ENCODE results near the gene TPPP3.

TPPP3 gene

GRCh38 chr16:67412294-67412693 lies 19.0 kb upstream of the TPPP3 start:
- TF ChIP-seq CTCF (IDR thresholded peaks at IDR 0.05; ENCODE audit: control insufficient read depth, extremely low read depth, insufficient read depth) = no peak
- no peak for DNase-seq (ENCODE audit: low read depth)
- no peak overlapping the region for H3K4me3 ChIP-seq (ENCODE audit: low read depth, low read length)

DNA sequence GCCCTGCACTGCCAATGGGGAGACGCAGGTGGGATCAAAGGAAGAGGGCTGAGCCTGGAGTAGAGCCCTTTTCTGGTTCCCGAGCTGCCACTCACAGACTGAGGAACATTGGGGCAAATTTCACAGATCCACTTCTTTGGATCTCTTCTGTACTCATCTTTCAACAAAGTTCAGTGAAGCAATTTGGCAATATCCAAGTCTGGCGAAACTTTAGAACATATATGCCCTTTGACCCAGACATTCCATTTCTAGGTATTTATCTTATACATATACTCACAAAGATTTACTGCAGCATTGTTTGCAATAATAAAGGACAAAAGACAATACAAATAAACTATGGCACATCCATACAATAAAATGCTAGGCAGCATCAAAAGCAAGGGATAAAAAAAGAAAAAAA lies 18.0 kb upstream of the TPPP3 start:
- no peak for TF ChIP-seq CTCF (IDR thresholded peaks at IDR 0.05; ENCODE audit: control insufficient read depth, extremely low read depth, insufficient read depth)
- H3K4me3 ChIP-seq (ENCODE audit: low read depth, low read length) = no peak overlapping the region
- DNase-seq (ENCODE audit: low read depth) = no peak

GRCh38 chr16:67409631-67410030 lies 16.3 kb upstream of the TPPP3 start:
- H3K4me3 ChIP-seq (ENCODE audit: low read depth, low read length) = no peak overlapping the region
- no peak for DNase-seq (ENCODE audit: low read depth)
- TF ChIP-seq CTCF (IDR thresholded peaks at IDR 0.05; ENCODE audit: control insufficient read depth, extremely low read depth, insufficient read depth) = no peak

- DNase-seq (ENCODE audit: low read depth) = no peak
- no peak for TF ChIP-seq CTCF (IDR thresholded peaks at IDR 0.05; ENCODE audit: control insufficient read depth, extremely low read depth, insufficient read depth)
- H3K4me3 ChIP-seq (ENCODE audit: low read depth, low read length) = no peak overlapping the region
Observed at GRCh38 chr16:67407788-67408452, 14.6 kb upstream of the TPPP3 start.

DNA sequence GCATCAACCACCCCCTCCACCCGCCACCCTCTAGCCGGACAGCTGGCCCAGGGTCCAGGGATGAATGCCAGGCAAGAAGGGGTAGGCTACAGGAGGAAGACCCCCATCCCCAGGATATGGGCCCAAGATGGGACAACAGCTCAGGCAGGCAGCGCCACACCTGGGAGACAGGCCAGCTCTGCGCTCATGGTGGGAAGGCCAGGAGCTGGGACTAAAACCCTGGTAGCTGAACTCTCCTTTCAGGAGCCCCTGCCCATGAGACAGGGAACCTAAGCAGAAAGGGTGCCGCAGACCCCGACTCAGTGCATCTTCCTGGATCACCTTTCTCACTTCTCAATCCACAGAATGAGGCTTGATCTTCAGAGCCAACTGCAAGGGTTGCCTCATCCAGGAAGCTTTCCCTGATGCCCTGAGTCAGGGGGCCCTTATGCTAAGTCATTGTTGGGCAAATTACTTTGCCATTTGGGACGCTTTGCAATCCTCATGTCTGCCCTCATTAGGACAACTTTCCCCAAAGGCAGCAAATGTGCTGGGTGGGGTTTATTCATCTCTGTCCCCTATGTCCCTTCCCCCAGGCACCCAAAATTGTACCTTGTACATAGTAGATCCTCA lies 14.0 kb upstream of the TPPP3 start:
- TF ChIP-seq CTCF (IDR thresholded peaks at IDR 0.05; ENCODE audit: control insufficient read depth, extremely low read depth, insufficient read depth) = no peak
- DNase-seq (ENCODE audit: low read depth) = no peak
- no peak overlapping the region for H3K4me3 ChIP-seq (ENCODE audit: low read depth, low read length)

GRCh38 chr16:67406111-67406971 lies 13.0 kb upstream of the TPPP3 start:
- no peak overlapping the region for H3K4me3 ChIP-seq (ENCODE audit: low read depth, low read length)
- DNase-seq (ENCODE audit: low read depth) = no peak
- TF ChIP-seq CTCF (IDR thresholded peaks at IDR 0.05; ENCODE audit: control insufficient read depth, extremely low read depth, insufficient read depth) = no peak

Data from LNCaP clone FGC (cell line).